Fibroblast of lung (primary cell): ENCODE results near the gene C2orf78.

Source experiments
- EZH2 ChIP-seq: IDR thresholded peaks from 2 replicates; pipeline ENCODE4 v1.5.1; 2012; ENCODE audit warnings: low read length, control low read depth, mild to moderate bottlenecking; ENCODE audit errors: missing control alignments
- TF ChIP-seq, protein P1 (sequence below), 2 donors: IDR thresholded peaks in 1 of 2; conservative IDR thresholded peaks in 1 of 2; 1 replicate in 1 of 2; 2 replicates in 1 of 2; pipeline ENCODE4 v1.5.1; 2011 to 2012; ENCODE audit warnings: low read length in 2 of 2, control low read depth in 1 of 2, inconsistent platforms in 1 of 2, low read depth in 1 of 2, mild to moderate bottlenecking in 1 of 2

DNA sequence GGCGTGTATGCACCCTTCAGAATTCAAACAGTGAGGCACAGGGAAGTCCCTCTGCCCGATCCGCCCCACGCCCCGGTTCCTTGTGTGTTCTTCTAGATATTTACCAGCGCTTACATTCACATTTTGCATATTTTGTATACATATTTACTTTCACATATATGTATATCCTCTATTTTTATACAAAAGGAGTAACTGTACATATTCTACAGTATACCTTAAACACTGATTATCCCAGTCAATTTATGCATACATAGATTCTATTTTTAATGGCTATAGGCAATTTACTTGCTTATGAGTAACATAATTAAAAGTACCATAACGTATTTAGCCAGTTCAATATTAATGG, 3.8 kb upstream of the C2orf78 start:
- TF ChIP-seq, protein P1, sequence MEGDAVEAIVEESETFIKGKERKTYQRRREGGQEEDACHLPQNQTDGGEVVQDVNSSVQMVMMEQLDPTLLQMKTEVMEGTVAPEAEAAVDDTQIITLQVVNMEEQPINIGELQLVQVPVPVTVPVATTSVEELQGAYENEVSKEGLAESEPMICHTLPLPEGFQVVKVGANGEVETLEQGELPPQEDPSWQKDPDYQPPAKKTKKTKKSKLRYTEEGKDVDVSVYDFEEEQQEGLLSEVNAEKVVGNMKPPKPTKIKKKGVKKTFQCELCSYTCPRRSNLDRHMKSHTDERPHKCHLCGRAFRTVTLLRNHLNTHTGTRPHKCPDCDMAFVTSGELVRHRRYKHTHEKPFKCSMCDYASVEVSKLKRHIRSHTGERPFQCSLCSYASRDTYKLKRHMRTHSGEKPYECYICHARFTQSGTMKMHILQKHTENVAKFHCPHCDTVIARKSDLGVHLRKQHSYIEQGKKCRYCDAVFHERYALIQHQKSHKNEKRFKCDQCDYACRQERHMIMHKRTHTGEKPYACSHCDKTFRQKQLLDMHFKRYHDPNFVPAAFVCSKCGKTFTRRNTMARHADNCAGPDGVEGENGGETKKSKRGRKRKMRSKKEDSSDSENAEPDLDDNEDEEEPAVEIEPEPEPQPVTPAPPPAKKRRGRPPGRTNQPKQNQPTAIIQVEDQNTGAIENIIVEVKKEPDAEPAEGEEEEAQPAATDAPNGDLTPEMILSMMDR (conservative IDR thresholded peaks at IDR 0.05 in 1 of 2, IDR thresholded peaks at IDR 0.05 in 1 of 2; ENCODE audit: low read depth in 1 of 2, low read length in 2 of 2) = no peak
- TF ChIP-seq EZH2 = no peak
